GM12873 (cell line): ENCODE results near the gene ADK.

ENCODE experiments used
- TF ChIP-seq, protein P1 (sequence below): IDR thresholded peaks from 2 replicates; pipeline ENCODE4 v1.5.1; 2012; ENCODE audit warnings: low read depth, mild to moderate bottlenecking, moderate library complexity, low read length, control low read depth; ENCODE audit not compliant: insufficient read depth; ENCODE audit errors: missing control alignments

Gene ADK

DNA sequence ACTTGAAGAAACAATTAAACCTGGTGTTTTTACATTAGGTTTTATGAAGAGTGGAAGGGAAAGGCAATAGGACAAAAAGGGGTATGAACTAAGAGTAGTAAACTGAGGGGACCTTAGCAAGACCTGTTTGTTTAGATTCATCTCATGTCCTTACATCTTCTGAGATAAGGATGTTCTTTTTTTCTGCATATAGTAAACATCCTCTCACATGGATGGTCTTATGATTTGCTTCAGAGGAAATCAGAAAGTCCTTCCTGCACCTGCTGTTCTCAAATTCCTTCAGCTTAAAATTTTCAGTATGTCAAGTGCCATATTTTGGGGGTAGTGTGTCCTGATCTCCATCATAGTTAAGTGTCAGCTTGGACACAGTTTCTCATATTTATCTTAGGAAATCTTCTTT, 232.6 kb downstream of the ADK start:
- TF ChIP-seq, protein P1, sequence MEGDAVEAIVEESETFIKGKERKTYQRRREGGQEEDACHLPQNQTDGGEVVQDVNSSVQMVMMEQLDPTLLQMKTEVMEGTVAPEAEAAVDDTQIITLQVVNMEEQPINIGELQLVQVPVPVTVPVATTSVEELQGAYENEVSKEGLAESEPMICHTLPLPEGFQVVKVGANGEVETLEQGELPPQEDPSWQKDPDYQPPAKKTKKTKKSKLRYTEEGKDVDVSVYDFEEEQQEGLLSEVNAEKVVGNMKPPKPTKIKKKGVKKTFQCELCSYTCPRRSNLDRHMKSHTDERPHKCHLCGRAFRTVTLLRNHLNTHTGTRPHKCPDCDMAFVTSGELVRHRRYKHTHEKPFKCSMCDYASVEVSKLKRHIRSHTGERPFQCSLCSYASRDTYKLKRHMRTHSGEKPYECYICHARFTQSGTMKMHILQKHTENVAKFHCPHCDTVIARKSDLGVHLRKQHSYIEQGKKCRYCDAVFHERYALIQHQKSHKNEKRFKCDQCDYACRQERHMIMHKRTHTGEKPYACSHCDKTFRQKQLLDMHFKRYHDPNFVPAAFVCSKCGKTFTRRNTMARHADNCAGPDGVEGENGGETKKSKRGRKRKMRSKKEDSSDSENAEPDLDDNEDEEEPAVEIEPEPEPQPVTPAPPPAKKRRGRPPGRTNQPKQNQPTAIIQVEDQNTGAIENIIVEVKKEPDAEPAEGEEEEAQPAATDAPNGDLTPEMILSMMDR, result no peak

DNA sequence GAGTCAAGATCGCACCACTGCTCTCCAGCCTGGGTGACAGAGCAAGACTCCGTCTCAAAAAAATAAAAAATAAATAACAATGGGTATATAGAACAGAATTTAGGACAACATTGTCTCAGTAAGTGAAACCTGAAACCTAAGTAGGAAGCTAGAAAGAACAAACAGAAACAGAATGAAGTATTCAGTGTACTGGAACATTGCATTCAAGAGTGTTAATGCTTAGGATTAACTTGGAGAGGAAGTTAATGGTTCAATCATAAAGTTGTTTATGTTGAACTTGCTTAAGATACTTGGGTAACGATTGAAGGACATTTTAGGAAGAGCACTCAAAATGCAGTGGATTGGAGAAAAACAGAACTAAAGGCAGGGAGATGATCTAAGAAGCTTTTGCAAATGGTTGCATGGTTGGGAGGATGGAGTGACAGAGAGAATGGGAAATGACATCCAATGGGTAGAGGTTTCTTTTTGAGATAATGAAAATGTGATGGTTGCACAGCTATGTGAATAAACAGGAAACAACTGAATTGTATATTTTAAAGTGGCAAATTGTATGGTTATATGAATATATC, 233.7 kb downstream of the ADK start:
- TF ChIP-seq, protein P1, result no peak

DNA sequence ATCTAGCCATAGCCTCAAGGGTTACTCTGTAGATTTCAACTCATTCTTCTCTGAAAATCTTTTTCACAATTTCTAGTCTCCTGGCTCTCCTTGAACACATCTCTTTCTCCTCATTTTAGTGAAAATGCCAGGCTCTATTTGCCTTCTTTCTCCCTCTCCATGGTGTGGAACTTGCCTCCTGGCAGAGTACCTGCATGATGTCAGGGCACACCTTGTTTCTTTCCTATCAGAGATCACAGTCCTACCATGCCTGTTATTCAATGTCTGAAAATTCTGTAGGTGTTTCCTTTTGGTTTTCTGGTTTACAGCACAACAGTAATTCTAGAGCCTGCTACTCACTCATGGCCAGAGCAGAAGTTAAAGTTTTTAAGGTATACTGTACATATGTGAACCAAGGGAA, 237.8 kb downstream of the ADK start:
- TF ChIP-seq, protein P1, result no peak

DNA sequence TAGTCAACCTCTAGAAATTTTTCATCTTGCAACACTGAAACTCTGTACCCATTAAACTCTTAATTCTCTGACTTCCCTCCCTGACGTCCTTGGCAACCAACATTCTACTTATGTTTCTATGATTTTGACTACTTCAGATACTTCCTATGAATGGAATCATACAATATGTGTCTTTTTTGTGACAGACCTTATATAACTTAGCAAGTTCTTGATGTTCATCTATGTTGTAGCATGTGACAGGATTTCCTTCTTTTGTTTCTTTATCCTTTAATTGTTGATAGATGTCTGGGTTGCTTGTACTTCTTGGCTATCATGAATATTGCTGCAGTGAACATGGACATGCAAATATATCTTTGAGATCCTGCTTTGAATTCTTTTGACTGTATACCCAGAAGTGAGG, 240.8 kb downstream of the ADK start:
- TF ChIP-seq, protein P1, result no peak

DNA sequence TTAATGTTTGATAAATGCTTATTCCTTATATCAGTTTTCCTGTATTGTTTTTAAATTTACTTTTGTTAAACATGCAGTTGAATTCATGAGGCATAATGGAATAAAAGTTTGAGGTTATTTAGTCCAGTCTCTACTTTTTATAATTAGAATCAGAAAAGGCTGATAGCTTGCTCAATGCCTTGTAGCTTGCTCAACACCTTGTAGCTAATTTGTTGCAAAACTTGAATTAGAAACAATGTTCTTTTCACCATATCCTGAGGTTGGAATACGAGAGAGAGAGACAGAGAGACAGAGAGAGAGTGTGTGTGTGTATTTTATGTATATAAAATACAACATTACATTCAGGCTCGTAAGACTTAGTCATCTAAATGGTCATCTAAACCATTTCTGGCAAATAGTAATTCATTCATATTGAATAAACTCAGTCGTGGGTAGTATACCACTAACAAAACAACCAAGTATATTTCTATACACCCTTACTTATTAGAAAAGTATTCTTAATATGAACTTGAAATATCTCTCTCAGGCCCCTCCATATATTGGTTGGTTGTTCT, 243.5 kb downstream of the ADK start:
- TF ChIP-seq, protein P1, result no peak

DNA sequence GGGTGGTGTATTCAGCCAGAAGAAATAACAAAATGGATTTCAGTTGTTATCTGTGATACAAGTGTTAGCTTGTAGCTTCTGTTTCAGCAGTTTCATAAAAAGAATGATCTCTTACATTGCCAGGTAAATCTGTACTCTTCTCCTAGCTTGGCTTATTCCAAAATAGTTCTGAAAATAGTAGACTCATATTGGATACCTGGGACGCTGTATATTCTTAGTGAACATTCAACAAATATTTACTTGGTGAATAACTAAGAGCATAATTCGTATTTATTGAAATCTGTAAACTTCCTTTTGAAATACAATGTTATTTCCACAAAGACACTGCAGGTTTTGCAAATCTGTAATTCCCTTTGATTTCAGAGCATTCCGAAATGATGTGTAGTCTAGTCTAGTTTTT, 249.2 kb downstream of the ADK start:
- TF ChIP-seq, protein P1, result no peak

DNA sequence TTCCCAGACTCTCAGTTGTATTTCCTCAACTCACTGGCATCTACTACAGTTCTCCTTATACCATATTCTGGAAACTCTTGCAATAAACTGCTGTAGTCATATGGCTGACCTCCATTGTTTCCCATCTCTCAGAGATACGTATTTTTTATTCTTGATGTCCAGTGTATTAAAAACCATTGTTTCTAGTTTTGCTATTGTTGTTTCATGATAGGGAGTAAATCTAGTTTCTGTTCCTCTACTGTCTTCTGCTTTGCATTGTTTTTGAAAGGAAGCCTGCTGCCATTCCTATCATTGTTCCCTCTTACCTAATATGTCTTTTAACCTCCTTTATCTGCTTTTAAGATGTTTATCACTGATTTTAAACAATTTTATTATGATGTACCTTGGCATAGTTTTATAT, 255.0 kb downstream of the ADK start:
- TF ChIP-seq, protein P1, result no peak
